ENCODE data around the gene TTLL10. TPM values are rescaled to one million over a fixed set of nuclear protein-coding genes. Genes with fewer than 3 reads are reported as not detected.

Gene TTLL10
- total RNA-seq, 1 experiment from 2014 or later = 0.29 TPM

GRCh38 chr1:1218524-1219200 lies 45.0 kb downstream of the TTLL10 start:
- no peak for DNase-seq
- Histone ChIP-seq H3K36me3 (ENCODE audit: control insufficient read depth, insufficient read depth, low read length) (peaks cover 1% of the 10 kb centered on the region; the same call in 1 of the 2 replicates), H3K4me3 (ENCODE audit: low read depth, low read length) (no peak overlapping the region), H3K4me1 (no peaks in the 10 kb centered on the region), H3K27me3 (replicated peaks; ENCODE audit: control insufficient read depth, insufficient read depth, low read length) (no peaks in the 10 kb centered on the region), H3K9me3 (no peaks in the 10 kb centered on the region)
- Mint-ChIP-seq H3K4me3 (ENCODE audit: unreplicated experiment) (no peak overlapping the region), H3K27me3 (ENCODE audit: insufficient read depth, unreplicated experiment) (no peaks in the 10 kb centered on the region), H3K36me3 (ENCODE audit: insufficient read depth, unreplicated experiment) (peaks cover 33% of the 10 kb centered on the region), H3K4me1 (ENCODE audit: low read depth, unreplicated experiment) (no peaks in the 10 kb centered on the region), H3K27ac (ENCODE audit: unreplicated experiment) (no peak overlapping the region), H3K9me3 (ENCODE audit: unreplicated experiment) (no peaks in the 10 kb centered on the region)
- intact Hi-C loops (cut with micrococcal nuclease; ENCODE audit: unreplicated experiment) = no loop called here
- POLR2A ChIA-PET = no interaction called here
- BruUV-seq (replicated peaks) = no TSS peak
- no peak for TF ChIP-seq CTCF (IDR thresholded peaks at IDR 0.05; ENCODE audit: insufficient read depth in 1 of 2, low read depth in 1 of 2, low read length in 1 of 2, severe bottlenecking in 1 of 2, unreplicated experiment in 1 of 2)
- CTCF ChIA-PET = no interaction called here

GRCh38 chr1:1219341-1219740 lies 45.7 kb downstream of the TTLL10 start:
- Mint-ChIP-seq H3K9me3 (ENCODE audit: unreplicated experiment) (no peaks in the 10 kb centered on the region), H3K36me3 (ENCODE audit: insufficient read depth, unreplicated experiment) (peaks cover 36% of the 10 kb centered on the region), H3K4me3 (ENCODE audit: unreplicated experiment) (no peak overlapping the region), H3K27ac (ENCODE audit: unreplicated experiment) (no peak overlapping the region), H3K27me3 (ENCODE audit: insufficient read depth, unreplicated experiment) (no peaks in the 10 kb centered on the region), H3K4me1 (ENCODE audit: low read depth, unreplicated experiment) (no peaks in the 10 kb centered on the region)
- DNase-seq = no peak
- POLR2A ChIA-PET = no interaction called here
- CTCF ChIA-PET = no interaction called here
- Histone ChIP-seq H3K36me3 (ENCODE audit: control insufficient read depth, insufficient read depth, low read length) (peaks cover 1% of the 10 kb centered on the region; the same call in 1 of the 2 replicates), H3K9me3 (no peaks in the 10 kb centered on the region), H3K4me1 (no peaks in the 10 kb centered on the region), H3K4me3 (ENCODE audit: low read depth, low read length) (no peak overlapping the region), H3K27me3 (replicated peaks; ENCODE audit: control insufficient read depth, insufficient read depth, low read length) (no peaks in the 10 kb centered on the region)
- no peak for TF ChIP-seq CTCF (IDR thresholded peaks at IDR 0.05; ENCODE audit: insufficient read depth in 1 of 2, low read depth in 1 of 2, low read length in 1 of 2, severe bottlenecking in 1 of 2, unreplicated experiment in 1 of 2)
- intact Hi-C loops (cut with micrococcal nuclease; ENCODE audit: unreplicated experiment) = no loop called here
- no TSS peak for BruUV-seq (replicated peaks)

- TF ChIP-seq CTCF (IDR thresholded peaks at IDR 0.05; ENCODE audit: insufficient read depth in 1 of 2, low read depth in 1 of 2, low read length in 1 of 2, severe bottlenecking in 1 of 2, unreplicated experiment in 1 of 2) = no peak
- H3K27ac Mint-ChIP-seq (ENCODE audit: unreplicated experiment) = no peak overlapping the region
- no peaks in the 10 kb centered on the region for H3K9me3 Mint-ChIP-seq (ENCODE audit: unreplicated experiment)
- no peaks in the 10 kb centered on the region for H3K4me1 ChIP-seq
- intact Hi-C loops (cut with micrococcal nuclease; ENCODE audit: unreplicated experiment) = no loop called here
- H3K27me3 ChIP-seq (replicated peaks; ENCODE audit: control insufficient read depth, insufficient read depth, low read length) = no peaks in the 10 kb centered on the region
- no peaks in the 10 kb centered on the region for H3K27me3 Mint-ChIP-seq (ENCODE audit: insufficient read depth, unreplicated experiment)
- ChIA-PET CTCF (no interaction called here), POLR2A (no interaction called here)
- BruUV-seq (replicated peaks) = no TSS peak
- H3K4me3 ChIP-seq (ENCODE audit: low read depth, low read length) = no peak overlapping the region
- DNase-seq = no peak
- H3K4me3 Mint-ChIP-seq (ENCODE audit: unreplicated experiment) = no peak overlapping the region
- peaks cover 42% of the 10 kb centered on the region for H3K36me3 Mint-ChIP-seq (ENCODE audit: insufficient read depth, unreplicated experiment)
- no peaks in the 10 kb centered on the region for H3K4me1 Mint-ChIP-seq (ENCODE audit: low read depth, unreplicated experiment)
- H3K9me3 ChIP-seq = no peaks in the 10 kb centered on the region
- H3K36me3 ChIP-seq (ENCODE audit: control insufficient read depth, insufficient read depth, low read length) = peaks cover 1% of the 10 kb centered on the region; the same call in 1 of the 2 replicates
Observed at GRCh38 chr1:1220197-1220596, 46.5 kb downstream of the TTLL10 start.

Data from Caco-2 (cell line).